Endothelial cell of umbilical vein (primary cell): ENCODE data around the gene SPAG17. TPM values are rescaled to one million over a fixed set of nuclear protein-coding genes. Genes with fewer than 3 reads are reported as not detected.

Experiments used
- BruUV-seq: library from RNA; stranded (reverse); fragments of 400-500 nt; replicated peaks from 2 replicates; lab custom pipeline; 2021; lab: Mats Ljungman, UMichigan
- CTCF ChIA-PET: fragments of 300-600, 350-600 bp; sonication (Branson Sonifier 250); formaldehyde crosslinking; loops from one replicate; lab custom pipeline; 2021; ENCODE audit warnings: antibody characterized with exemption, inconsistent platforms; lab: Charles Lee
- POLR2A ChIA-PET: fragments of 300-600, 350-600 bp; sonication (Branson Sonifier 250); formaldehyde crosslinking; loops from one replicate; lab custom pipeline; 2021; ENCODE audit warnings: antibody characterized with exemption, inconsistent platforms; lab: Charles Lee
- DNase-seq: peaks from one replicate; pipeline ENCODE4 v3.0.0-alpha.2; 2011; ENCODE audit warnings: low read depth, low spot score
- FAIRE-seq: peaks from 2 replicates; lab custom pipeline; 2011; peaks lifted over from hg19 to GRCh38; lab: Jason Lieb, UNC
- H2AFZ ChIP-seq: 2 replicates; pipeline ENCODE4 v1.6.0; 2012; ENCODE audit warnings: low read depth, low read length, control low read depth, inconsistent platforms
- H3K27ac ChIP-seq: 2 replicates; pipeline ENCODE4 v1.5.1; 2011; ENCODE audit warnings: low read depth, mild to moderate bottlenecking, control low read depth, low read length, moderate library complexity; ENCODE audit not compliant: insufficient read depth
- H3K27me3 ChIP-seq, 2 experiments: 2 replicates each; pipeline versions ENCODE4 v1.6.0 to v1.6.1; 2011; ENCODE audit warnings: low read length in 2 of 2, mixed read lengths in 1 of 2; ENCODE audit not compliant: control insufficient read depth in 2 of 2, insufficient read depth in 2 of 2
- H3K36me3 ChIP-seq, 2 experiments: 2 replicates in 1 of 2; 3 replicates in 1 of 2; pipeline ENCODE4 v1.5.1; 2011; ENCODE audit warnings: low read length in 2 of 2, mild to moderate bottlenecking in 1 of 2, moderate library complexity in 1 of 2; ENCODE audit not compliant: control insufficient read depth in 2 of 2, insufficient read depth in 2 of 2; ENCODE audit errors: extremely low read depth in 1 of 2
- H3K4me1 ChIP-seq: 3 replicates; pipeline ENCODE4 v1.5.1; 2011; ENCODE audit warnings: mild to moderate bottlenecking, low read length; ENCODE audit not compliant: control insufficient read depth, insufficient read depth; ENCODE audit errors: extremely low read depth
- H3K4me2 ChIP-seq: 2 replicates; pipeline ENCODE4 v1.6.1; 2011; ENCODE audit warnings: low read length, control low read depth, mixed read lengths; ENCODE audit not compliant: insufficient read depth
- H3K4me3 ChIP-seq, 3 experiments: fragments of 200-600 bp in 1 of 3; sonication (generic), shearing (Covaris generic) in 1 of 3; replicated peaks in 1 of 3; 2 replicates each; pipeline ENCODE4 v1.5.1; 2011 to 2016; ENCODE audit warnings: control low read depth in 3 of 3, low read length in 3 of 3, mild to moderate bottlenecking in 2 of 3, inconsistent platforms in 1 of 3, low read depth in 1 of 3, moderate library complexity in 1 of 3; ENCODE audit not compliant: insufficient read depth in 1 of 3
- H3K79me2 ChIP-seq: 2 replicates; pipeline ENCODE4 v1.6.0; 2012; ENCODE audit warnings: low read length, inconsistent platforms; ENCODE audit not compliant: control insufficient read depth, insufficient read depth
- H3K9ac ChIP-seq: replicated peaks from 2 replicates; pipeline ENCODE3; 2011; ENCODE audit warnings: low read length, control low read depth; ENCODE audit not compliant: insufficient read depth; ENCODE audit errors: extremely low read depth
- H3K9me1 ChIP-seq: replicated peaks from 3 replicates; pipeline ENCODE4 v1.6.0; 2011; ENCODE audit warnings: mild to moderate bottlenecking, low read length; ENCODE audit not compliant: control insufficient read depth, insufficient read depth; ENCODE audit errors: extremely low read depth
- H3K9me3 ChIP-seq: replicated peaks from 2 replicates; pipeline ENCODE4 v1.5.1; 2012; ENCODE audit warnings: low read length, inconsistent platforms; ENCODE audit not compliant: control insufficient read depth, insufficient read depth
- H4K20me1 ChIP-seq: replicated peaks from 2 replicates; pipeline ENCODE3; 2011; ENCODE audit warnings: mild to moderate bottlenecking, low read length; ENCODE audit not compliant: control insufficient read depth, insufficient read depth; ENCODE audit errors: extremely low read depth
- FOS ChIP-seq: IDR thresholded peaks from 2 replicates; pipeline ENCODE4 v1.6.1; 2011; ENCODE audit warnings: mild to moderate bottlenecking, low read length, moderate library complexity, borderline replicate concordance; ENCODE audit not compliant: insufficient read depth
- GATA2 ChIP-seq: IDR thresholded peaks from 2 replicates; pipeline ENCODE4 v1.7.0; 2011; ENCODE audit warnings: low read depth, mild to moderate bottlenecking, moderate library complexity, mixed read lengths, low read length; ENCODE audit not compliant: insufficient read length, insufficient read depth
- JUN ChIP-seq: IDR thresholded peaks from 2 replicates; pipeline ENCODE4 v1.6.1; 2011; ENCODE audit warnings: borderline replicate concordance, low read depth; ENCODE audit not compliant: insufficient read length, insufficient read depth
- POLR2A ChIP-seq: IDR thresholded peaks from 2 replicates; pipeline ENCODE4 v1.6.1; 2012; ENCODE audit warnings: low read depth, mild to moderate bottlenecking, control low read depth, low read length
- dilution Hi-C: fragments of 300-500 bp; cut with MboI; formaldehyde crosslinking; loops from one replicate; pipeline ENCODE4 v1.15.0; 2019; ENCODE audit warnings: low sequenced_read_pairs; ENCODE audit not compliant: extremely low pct_ligation_motif_present
- intact Hi-C: fragments of 100-400 bp; cut with micrococcal nuclease; formaldehyde crosslinking; loops from one replicate; pipeline ENCODE4 v1.10.0; 2022
- polyA plus RNA-seq, 4 experiments: library from polyadenylated mRNA; depleted of rRNA in 3 of 4; stranded (reverse) in 3 of 4; unstranded in 1 of 4; fragments of >200 nt; gene quantifications; 2 replicates each; pipeline versions ENCODE4 v1.2.1 to v1.2.3, GENCODE V29; 2011 to 2012; ENCODE audit warnings: missing spikeins in 1 of 4
- total RNA-seq: library from RNA; stranded (reverse); gene quantifications from 2 replicates; pipeline ENCODE4 v1.2.3, GENCODE V29; 2021
- TF ChIP-seq, protein P1 (sequence below), 2 donors: IDR thresholded peaks; 1 replicate in 1 of 2; 2 replicates in 1 of 2; pipeline ENCODE4 v1.5.1; 2011; ENCODE audit warnings: low read length in 2 of 2, mild to moderate bottlenecking in 2 of 2, moderate library complexity in 2 of 2, control low read depth in 1 of 2, inconsistent platforms in 1 of 2, low read depth in 1 of 2; ENCODE audit not compliant: insufficient read depth in 1 of 2; ENCODE audit errors: extremely low read depth in 1 of 2

SPAG17 gene
- total and polyA plus RNA-seq, 2 donors (not counting 3 experiments of a cell fraction or from before 2014, with no cell fraction given) = not detected

DNA sequence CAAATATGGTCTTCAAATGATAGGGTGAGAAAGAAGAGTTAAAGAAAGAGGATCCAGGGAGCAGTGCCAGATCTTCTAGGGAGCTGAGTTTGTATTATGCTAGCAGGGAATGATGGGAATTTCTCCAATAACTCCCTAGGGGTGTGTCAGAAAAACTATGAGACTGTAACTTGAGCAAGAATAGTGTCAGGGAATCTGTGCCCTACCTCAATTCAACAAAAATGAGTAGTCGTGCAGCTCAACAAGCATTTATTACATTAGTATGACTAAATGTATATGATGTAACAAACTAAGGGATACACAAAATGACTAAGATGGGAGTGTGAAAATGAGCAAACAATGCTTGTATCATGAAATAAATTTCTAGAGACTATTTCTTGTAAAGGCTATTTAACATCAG is 24.2 kb downstream of the SPAG17 start:
- Histone ChIP-seq H3K4me2 (no peak overlapping the region), H3K4me3 (no peak overlapping the region), H3K27me3 (no peaks in the 10 kb centered on the region), H3K79me2 (no peaks in the 10 kb centered on the region), H3K27ac (no peak overlapping the region), H2AFZ (no peak overlapping the region), H3K9ac (no peak overlapping the region), H3K36me3 (no peaks in the 10 kb centered on the region), H4K20me1 (no peaks in the 10 kb centered on the region), H3K4me1 (no peaks in the 10 kb centered on the region), H3K9me1 (no peaks in the 10 kb centered on the region), H3K9me3 (no peaks in the 10 kb centered on the region)
- BruUV-seq = no TSS peak
- ChIA-PET CTCF (interaction anchor here (0.7 to 0.8 kb wide), 2 partner anchors 16 to 134 kb away, joined by 3 read pairs; no protein-coding TSS in a partner anchor), POLR2A (no interaction called here)
- dilution Hi-C loops = no loop called here
- TF ChIP-seq, protein P1, sequence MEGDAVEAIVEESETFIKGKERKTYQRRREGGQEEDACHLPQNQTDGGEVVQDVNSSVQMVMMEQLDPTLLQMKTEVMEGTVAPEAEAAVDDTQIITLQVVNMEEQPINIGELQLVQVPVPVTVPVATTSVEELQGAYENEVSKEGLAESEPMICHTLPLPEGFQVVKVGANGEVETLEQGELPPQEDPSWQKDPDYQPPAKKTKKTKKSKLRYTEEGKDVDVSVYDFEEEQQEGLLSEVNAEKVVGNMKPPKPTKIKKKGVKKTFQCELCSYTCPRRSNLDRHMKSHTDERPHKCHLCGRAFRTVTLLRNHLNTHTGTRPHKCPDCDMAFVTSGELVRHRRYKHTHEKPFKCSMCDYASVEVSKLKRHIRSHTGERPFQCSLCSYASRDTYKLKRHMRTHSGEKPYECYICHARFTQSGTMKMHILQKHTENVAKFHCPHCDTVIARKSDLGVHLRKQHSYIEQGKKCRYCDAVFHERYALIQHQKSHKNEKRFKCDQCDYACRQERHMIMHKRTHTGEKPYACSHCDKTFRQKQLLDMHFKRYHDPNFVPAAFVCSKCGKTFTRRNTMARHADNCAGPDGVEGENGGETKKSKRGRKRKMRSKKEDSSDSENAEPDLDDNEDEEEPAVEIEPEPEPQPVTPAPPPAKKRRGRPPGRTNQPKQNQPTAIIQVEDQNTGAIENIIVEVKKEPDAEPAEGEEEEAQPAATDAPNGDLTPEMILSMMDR (IDR thresholded peaks at IDR 0.05; ENCODE audit: extremely low read depth in 1 of 2, insufficient read depth in 1 of 2, low read depth in 1 of 2, low read length in 2 of 2) = no peak
- TF ChIP-seq GATA2 = no peak
- TF ChIP-seq FOS = no peak
- FAIRE-seq = no peak
- no peak for DNase-seq
- intact Hi-C loops = no loop called here

GRCh38 chr1:118159569-118159968 is 25.5 kb downstream of the SPAG17 start:
- no TSS peak for BruUV-seq
- Histone ChIP-seq H3K36me3 (no peaks in the 10 kb centered on the region), H3K27me3 (no peaks in the 10 kb centered on the region), H2AFZ (no peak overlapping the region), H3K4me1 (no peaks in the 10 kb centered on the region), H4K20me1 (no peaks in the 10 kb centered on the region), H3K27ac (no peak overlapping the region), H3K9me1 (no peaks in the 10 kb centered on the region), H3K9me3 (no peaks in the 10 kb centered on the region), H3K4me3 (no peak overlapping the region), H3K79me2 (no peaks in the 10 kb centered on the region), H3K9ac (no peak overlapping the region), H3K4me2 (no peak overlapping the region)
- TF ChIP-seq JUN = no peak
- TF ChIP-seq POLR2A = no peak
- no peak for FAIRE-seq
- dilution Hi-C loops = no loop called here
- CTCF ChIA-PET = interaction anchor here (1.4 kb wide), 1 partner anchor 9 kb away, joined by 4 read pairs; no protein-coding TSS in a partner anchor
- DNase-seq = no peak
- POLR2A ChIA-PET = no interaction called here
- intact Hi-C loops = no loop called here
